Measurements from ENCODE around the gene CIC. TPM values are rescaled to one million over a fixed set of nuclear protein-coding genes. Genes with fewer than 3 reads are reported as not detected.

The CIC gene
- total RNA-seq, 2 experiments from 2014 or later = 60.7 to 65.6 TPM

DNA sequence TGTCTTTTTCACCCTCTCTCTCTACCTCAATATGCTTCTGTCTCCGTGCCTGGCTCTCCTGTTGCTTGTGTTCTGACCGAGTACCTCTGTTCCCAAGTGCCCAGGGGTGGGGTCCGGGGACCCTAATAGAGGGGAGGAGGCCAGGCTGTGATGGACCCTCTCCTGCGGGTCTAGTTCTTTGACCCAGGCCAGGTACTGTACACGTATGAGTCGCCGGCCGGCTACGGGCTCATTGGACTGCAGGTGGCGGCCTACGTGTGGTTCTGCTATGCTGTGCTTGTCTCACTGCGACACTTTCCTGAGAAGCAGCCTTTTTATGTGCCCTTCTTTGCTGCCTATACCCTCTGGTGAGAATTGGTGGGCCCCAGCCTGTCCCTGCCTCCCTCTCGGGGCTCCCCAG, 48.5 kb downstream of the CIC start:
- H3K4me3 Mint-ChIP-seq = no peak overlapping the region
- no peaks in the 10 kb centered on the region for H3K36me3 Mint-ChIP-seq (ENCODE audit: low read depth)
- intact Hi-C loops (cut with micrococcal nuclease) = no loop called here
- H3K27me3 Mint-ChIP-seq = peaks cover 21% of the 10 kb centered on the region
- DNase-seq (no peak), ATAC-seq (no peak)
- H3K27ac Mint-ChIP-seq = no peak overlapping the region
- ChIA-PET CTCF (no interaction called here), POLR2A (no interaction called here)
- H3K4me1 Mint-ChIP-seq (ENCODE audit: low read depth) = peaks cover 21% of the 10 kb centered on the region
- no peaks in the 10 kb centered on the region for H3K9me3 Mint-ChIP-seq
- TF ChIP-seq, protein P1, sequence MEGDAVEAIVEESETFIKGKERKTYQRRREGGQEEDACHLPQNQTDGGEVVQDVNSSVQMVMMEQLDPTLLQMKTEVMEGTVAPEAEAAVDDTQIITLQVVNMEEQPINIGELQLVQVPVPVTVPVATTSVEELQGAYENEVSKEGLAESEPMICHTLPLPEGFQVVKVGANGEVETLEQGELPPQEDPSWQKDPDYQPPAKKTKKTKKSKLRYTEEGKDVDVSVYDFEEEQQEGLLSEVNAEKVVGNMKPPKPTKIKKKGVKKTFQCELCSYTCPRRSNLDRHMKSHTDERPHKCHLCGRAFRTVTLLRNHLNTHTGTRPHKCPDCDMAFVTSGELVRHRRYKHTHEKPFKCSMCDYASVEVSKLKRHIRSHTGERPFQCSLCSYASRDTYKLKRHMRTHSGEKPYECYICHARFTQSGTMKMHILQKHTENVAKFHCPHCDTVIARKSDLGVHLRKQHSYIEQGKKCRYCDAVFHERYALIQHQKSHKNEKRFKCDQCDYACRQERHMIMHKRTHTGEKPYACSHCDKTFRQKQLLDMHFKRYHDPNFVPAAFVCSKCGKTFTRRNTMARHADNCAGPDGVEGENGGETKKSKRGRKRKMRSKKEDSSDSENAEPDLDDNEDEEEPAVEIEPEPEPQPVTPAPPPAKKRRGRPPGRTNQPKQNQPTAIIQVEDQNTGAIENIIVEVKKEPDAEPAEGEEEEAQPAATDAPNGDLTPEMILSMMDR (IDR thresholded peaks at IDR 0.05) = no peak

DNA sequence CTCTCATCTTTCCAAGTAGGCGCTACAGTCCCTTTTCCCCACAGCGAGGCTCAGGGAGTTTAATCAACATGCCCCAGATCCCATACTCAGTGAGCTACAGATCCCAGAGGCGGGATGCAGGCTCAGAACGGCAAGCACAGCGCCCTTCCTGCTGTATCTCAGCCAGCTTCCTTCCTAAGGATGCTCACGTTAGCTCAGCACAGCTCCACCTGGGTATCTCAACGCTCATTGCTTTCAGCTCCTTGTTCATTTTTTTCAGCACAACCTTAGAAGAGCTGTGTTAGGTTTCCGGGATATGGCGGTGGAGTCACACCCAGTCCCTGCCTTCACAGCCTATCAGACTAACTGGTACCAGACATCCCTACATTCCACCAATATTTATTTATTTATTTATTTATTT, 53.3 kb downstream of the CIC start:
- ATAC-seq (no peak), DNase-seq (no peak)
- ChIA-PET POLR2A (interaction anchor here (1.5 kb wide), 1 partner anchor 212 kb away, joined by 3 read pairs; no protein-coding TSS in a partner anchor), CTCF (interaction anchor here (0.9 kb wide), 2 partner anchors 8 to 26 kb away, joined by 3 read pairs; no protein-coding TSS in a partner anchor)
- H3K4me3 Mint-ChIP-seq = no peak overlapping the region
- peaks cover 13% of the 10 kb centered on the region for H3K27me3 Mint-ChIP-seq
- no peak overlapping the region for H3K27ac Mint-ChIP-seq
- H3K4me1 Mint-ChIP-seq (ENCODE audit: low read depth) = peaks cover 21% of the 10 kb centered on the region
- intact Hi-C loops (cut with micrococcal nuclease) = no loop called here
- no peaks in the 10 kb centered on the region for H3K36me3 Mint-ChIP-seq (ENCODE audit: low read depth)
- TF ChIP-seq, protein P1 (IDR thresholded peaks at IDR 0.05) = no peak
- no peaks in the 10 kb centered on the region for H3K9me3 Mint-ChIP-seq

DNA sequence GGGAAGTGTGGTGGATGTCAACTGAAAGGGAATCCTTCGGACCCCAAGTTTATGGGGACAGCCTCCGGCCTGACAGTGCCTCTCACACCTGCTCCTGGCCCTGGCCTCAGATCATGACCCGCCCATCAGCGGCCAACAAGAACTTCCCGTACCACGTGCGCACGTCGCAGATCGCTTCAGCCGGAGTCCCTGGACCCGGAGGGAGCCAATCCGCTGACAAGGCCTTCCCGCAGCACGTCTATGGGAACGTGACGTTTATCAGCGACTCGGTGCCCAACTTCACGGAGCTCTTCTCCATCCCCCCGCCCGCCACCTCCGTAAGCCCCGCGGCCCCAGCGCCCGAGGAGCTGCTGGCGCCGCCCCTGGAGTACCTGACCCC, 54.4 kb downstream of the CIC start:
- no peak overlapping the region for H3K27ac Mint-ChIP-seq
- CTCF ChIA-PET = interaction anchor here (0.7 kb wide), 1 partner anchor 78 kb away, joined by 3 read pairs; no protein-coding TSS in a partner anchor
- TF ChIP-seq, protein P1 (IDR thresholded peaks at IDR 0.05) = no peak

DNA sequence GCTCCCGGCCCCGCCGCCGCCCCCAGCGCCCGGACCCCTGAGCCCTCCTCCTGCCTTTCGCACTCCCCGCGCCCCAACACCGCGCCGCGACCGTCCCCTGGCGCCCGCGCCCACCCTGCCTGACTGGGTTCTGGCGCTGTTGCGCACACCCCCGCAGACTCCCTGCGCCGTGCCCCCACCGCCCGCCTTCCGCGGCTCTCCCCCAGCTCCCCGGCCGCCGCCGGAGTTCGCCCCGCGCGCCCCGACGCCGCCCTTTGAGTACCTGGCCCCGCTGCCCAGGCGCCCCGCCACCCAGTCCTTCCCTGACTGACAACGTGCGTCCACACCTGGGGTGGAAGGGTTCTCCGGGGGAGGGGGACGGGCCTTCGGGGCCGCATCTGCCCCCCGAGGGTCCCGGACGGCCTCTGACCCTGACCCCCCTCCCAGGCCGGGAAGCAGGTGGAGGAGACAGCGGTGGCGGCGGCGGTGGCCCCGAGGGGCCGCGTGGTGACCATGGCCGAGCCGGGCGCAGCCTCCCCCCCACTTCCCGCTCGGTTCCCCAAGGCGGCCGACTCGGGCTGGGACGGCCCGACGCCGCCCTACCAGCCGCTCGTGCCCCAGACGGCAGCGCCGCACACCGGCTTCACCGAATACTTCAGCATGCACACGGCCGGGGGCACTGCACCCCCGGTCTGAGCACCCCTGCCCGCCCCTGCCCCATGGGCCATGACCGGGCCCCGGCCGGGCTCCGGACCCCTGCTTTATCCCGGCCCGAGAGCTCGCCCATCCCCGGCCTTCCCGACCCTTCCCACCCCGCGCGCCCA, 55.0 kb downstream of the CIC start:
- peaks cover 21% of the 10 kb centered on the region for H3K4me1 Mint-ChIP-seq (ENCODE audit: low read depth)
- TF ChIP-seq, protein P1 (IDR thresholded peaks at IDR 0.05) = no peak
- no peak overlapping the region for H3K27ac Mint-ChIP-seq
- no peaks in the 10 kb centered on the region for H3K36me3 Mint-ChIP-seq (ENCODE audit: low read depth)
- no peaks in the 10 kb centered on the region for H3K9me3 Mint-ChIP-seq
- ChIA-PET CTCF (interaction anchor here (0.7 kb wide), 1 partner anchor 77 kb away, joined by 3 read pairs; no protein-coding TSS in a partner anchor), POLR2A (no interaction called here)
- DNase-seq (peak; percentile 36), ATAC-seq (no peak)
- H3K4me3 Mint-ChIP-seq = peak overlapping the region; percentile 38
- intact Hi-C loops (cut with micrococcal nuclease) = no loop called here
- H3K27me3 Mint-ChIP-seq = peaks cover 13% of the 10 kb centered on the region

More for the DNA sequence above, 54.4 kb downstream of the CIC start:
- Mint-ChIP-seq H3K9me3 (no peaks in the 10 kb centered on the region), H3K36me3 (ENCODE audit: low read depth) (no peaks in the 10 kb centered on the region), H3K4me1 (ENCODE audit: low read depth) (peaks cover 19% of the 10 kb centered on the region), H3K4me3 (peak overlapping the region; percentile 38), H3K27me3 (peaks cover 13% of the 10 kb centered on the region)
- POLR2A ChIA-PET = interaction anchor here (1.5 kb wide), 1 partner anchor 213 kb away, joined by 3 read pairs; no protein-coding TSS in a partner anchor
- ATAC-seq (no peak), DNase-seq (no peak)
- intact Hi-C loops (cut with micrococcal nuclease) = no loop called here

DNA sequence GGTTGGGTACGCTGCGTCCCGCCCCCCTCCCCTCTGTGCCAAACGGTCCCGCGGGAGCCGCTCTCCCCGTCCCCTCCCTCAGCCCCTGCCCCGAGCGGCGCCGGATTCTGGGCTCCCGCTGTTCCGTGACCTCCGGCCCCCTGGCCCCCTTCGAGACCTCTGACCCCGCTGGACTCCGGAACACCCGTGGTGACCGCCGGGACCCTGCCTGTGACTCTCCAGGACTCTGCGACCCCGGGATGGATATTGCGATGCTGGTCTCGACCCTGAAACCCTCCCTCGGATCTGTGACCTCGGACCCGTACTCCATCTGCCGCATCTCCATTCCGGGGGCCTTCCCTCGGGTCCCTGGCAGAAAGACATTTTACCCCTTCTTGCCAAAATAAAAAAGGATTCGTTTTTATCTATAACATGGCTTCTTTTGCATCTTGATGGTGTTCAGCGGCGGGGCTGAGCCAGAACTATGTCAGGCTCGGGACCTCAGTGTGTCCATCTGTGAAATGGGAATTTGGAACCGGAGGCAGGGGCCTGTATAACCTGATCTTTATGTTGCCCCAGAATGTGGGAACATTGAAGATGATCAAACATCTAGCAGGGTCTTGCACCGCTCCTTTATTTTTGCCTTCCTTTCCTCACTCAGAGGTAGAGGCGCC, 55.7 kb downstream of the CIC start:
- Mint-ChIP-seq H3K27ac (peak overlapping the region; percentile 67), H3K27me3 (peaks cover 13% of the 10 kb centered on the region), H3K4me3 (peak overlapping the region; percentile 81), H3K36me3 (ENCODE audit: low read depth) (no peaks in the 10 kb centered on the region), H3K9me3 (no peaks in the 10 kb centered on the region), H3K4me1 (ENCODE audit: low read depth) (peaks cover 23% of the 10 kb centered on the region)
- ATAC-seq (no peak), DNase-seq (no peak)
- intact Hi-C loops (cut with micrococcal nuclease) = no loop called here
- ChIA-PET POLR2A (no interaction called here), CTCF (no interaction called here)
- TF ChIP-seq, protein P1 (IDR thresholded peaks at IDR 0.05) = peak; percentile 81

Measured in activated CD8-positive, alpha-beta T cell treated with anti-CD3 and anti-CD28 coated beads for 36 hours (primary cell).